ENCODE data around the gene TSPAN17.

DNA sequence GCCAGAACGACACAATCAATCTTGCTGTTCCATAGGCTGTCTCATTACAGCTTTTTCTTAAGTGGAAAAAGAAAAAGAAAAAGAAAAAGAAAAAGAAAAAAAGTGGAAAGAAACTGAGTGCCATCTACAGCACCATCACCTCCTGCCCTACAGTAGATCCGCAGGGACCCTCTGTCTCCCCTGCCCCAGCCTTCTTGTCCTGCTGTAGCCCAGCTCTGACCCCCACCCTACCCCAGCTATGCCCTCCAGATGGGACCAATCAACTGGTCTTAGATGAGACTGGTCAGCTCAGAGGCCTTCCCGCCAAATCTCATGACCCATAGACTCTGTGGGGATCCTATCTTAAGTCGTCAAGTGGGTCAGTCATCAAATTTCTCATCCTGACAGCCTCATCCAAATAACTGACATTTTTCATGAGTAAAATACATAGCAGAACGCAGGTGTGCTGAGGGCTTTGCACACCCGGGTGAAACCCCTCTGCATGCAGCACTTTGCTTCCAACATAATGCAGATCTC lies 34.8 kb downstream of the TSPAN17 start:
- TF ChIP-seq, protein P1, sequence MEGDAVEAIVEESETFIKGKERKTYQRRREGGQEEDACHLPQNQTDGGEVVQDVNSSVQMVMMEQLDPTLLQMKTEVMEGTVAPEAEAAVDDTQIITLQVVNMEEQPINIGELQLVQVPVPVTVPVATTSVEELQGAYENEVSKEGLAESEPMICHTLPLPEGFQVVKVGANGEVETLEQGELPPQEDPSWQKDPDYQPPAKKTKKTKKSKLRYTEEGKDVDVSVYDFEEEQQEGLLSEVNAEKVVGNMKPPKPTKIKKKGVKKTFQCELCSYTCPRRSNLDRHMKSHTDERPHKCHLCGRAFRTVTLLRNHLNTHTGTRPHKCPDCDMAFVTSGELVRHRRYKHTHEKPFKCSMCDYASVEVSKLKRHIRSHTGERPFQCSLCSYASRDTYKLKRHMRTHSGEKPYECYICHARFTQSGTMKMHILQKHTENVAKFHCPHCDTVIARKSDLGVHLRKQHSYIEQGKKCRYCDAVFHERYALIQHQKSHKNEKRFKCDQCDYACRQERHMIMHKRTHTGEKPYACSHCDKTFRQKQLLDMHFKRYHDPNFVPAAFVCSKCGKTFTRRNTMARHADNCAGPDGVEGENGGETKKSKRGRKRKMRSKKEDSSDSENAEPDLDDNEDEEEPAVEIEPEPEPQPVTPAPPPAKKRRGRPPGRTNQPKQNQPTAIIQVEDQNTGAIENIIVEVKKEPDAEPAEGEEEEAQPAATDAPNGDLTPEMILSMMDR (IDR thresholded peaks at IDR 0.05), result no peak
- TF ChIP-seq ZFX (IDR thresholded peaks at IDR 0.05; ENCODE audit: borderline replicate concordance), result no peak
